Suprapubic skin (tissue), 4 donors: ENCODE measurements around the gene PCBP2.

Experiments
- POLR2A ChIP-seq, 2 donors: fragments of 450-650 bp; IDR thresholded peaks; one replicate each; pipeline ENCODE4 v1.6.1; 2017; ENCODE audit warnings: antibody characterized with exemption in 2 of 2, mild to moderate bottlenecking in 2 of 2, moderate library complexity in 2 of 2
- POLR2AphosphoS5 ChIP-seq, 3 donors: sonication (generic); formaldehyde crosslinking; IDR thresholded peaks; one replicate each; pipeline ENCODE4 v1.6.1; 2017; ENCODE audit warnings: antibody characterized with exemption in 3 of 3

DNA sequence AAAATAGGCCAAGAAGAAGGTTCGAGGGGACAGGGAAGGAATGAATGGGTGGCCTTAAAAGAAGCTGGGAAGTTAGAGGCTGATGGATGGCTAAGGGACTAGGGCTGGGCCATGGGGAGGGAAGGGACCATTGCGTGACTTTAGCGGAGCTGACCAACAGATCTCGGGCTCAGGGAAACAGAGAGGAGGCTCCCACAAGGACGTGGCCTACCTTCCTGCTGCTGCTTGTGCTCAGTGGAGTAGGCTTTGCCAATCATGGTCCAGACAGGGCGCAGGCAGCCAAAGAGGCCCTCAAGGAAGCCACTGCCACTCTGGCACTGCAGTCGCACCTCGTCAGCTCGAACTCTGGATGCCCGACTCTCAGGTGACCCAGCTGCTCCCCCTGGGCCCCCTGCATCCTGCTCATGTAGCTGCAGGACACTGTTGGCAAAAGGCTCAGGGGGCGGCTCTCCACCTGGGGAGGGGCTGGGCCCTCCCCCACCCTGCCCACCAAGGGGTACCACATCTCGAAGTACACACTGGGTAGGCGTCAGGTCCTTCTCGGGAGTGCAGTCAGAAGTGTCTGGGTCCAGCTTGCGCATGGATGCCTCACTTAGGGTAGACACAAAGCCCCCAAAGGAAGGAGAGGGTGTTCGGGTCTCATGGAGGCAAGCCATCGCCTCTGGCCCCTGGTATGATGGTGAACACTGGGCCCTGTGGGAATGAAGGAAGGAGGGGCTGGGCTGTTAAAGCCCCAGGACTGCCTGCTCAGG, 35.0 kb downstream of the PCBP2 start:
- TF ChIP-seq POLR2A (IDR thresholded peaks at IDR 0.05): no peak
- no peak for TF ChIP-seq POLR2AphosphoS5 (IDR thresholded peaks at IDR 0.05)
